Esophagus (tissue), 2 donors: ENCODE results near the gene NEURL4. TPM values are rescaled to one million over a fixed set of nuclear protein-coding genes. Genes with fewer than 3 reads are reported as not detected.

Experiments used
- H3K27ac ChIP-seq, 2 donors: one replicate each; pipeline ENCODE4 v1.5.1; 2013; ENCODE audit warnings: low read depth in 2 of 2, mild to moderate bottlenecking in 2 of 2, inconsistent platforms in 1 of 2, low read length in 1 of 2, moderate library complexity in 1 of 2
- H3K27me3 ChIP-seq, 2 donors: one replicate each; pipeline ENCODE4 v1.6.1; 2013; ENCODE audit warnings: low read length in 2 of 2, control low read depth in 1 of 2, mild to moderate bottlenecking in 1 of 2; ENCODE audit not compliant: insufficient read depth in 2 of 2, control insufficient read depth in 1 of 2
- H3K36me3 ChIP-seq, 2 donors: one replicate each; pipeline ENCODE4 v1.6.1; 2013; ENCODE audit warnings: low read length in 1 of 2; ENCODE audit not compliant: control insufficient read depth in 2 of 2, insufficient read depth in 2 of 2
- H3K4me1 ChIP-seq, 2 donors: one replicate each; pipeline ENCODE4 v1.6.1; 2013; ENCODE audit warnings: low read length in 1 of 2; ENCODE audit not compliant: control insufficient read depth in 2 of 2, insufficient read depth in 2 of 2
- H3K4me3 ChIP-seq, 2 donors: one replicate each; pipeline ENCODE4 v1.5.1; 2013; ENCODE audit warnings: low read length in 2 of 2, mild to moderate bottlenecking in 2 of 2, low read depth in 1 of 2, moderate library complexity in 1 of 2
- H3K9me3 ChIP-seq, 2 donors: one replicate each; pipeline ENCODE4 v1.6.1; 2013; ENCODE audit warnings: mild to moderate bottlenecking in 2 of 2, low read depth in 1 of 2, low read length in 1 of 2, moderate library complexity in 1 of 2; ENCODE audit not compliant: control insufficient read depth in 2 of 2, insufficient read depth in 1 of 2
- WGBS, 2 donors: extraction: QIAGEN DNeasy Blood & Tissue Kit; methylation state at CpG; one replicate each; pipeline ENCODE4 v1.1.7; 2013; 5-methylcytosine and 5-hydroxymethylcytosine counted together
- polyA plus RNA-seq, 2 donors: library from polyadenylated mRNA; stranded (reverse); fragments of 200-250 nt; gene quantifications; one replicate each; pipeline ENCODE4 v1.2.3, GENCODE V29; 2013
- donor health status: healthy with polysubstance abuse.
- donor health status: Bipolar disorder and iron deficiency.

NEURL4 gene
- polyA plus RNA-seq, 2 donors = 15.7 to 32.1 TPM

DNA sequence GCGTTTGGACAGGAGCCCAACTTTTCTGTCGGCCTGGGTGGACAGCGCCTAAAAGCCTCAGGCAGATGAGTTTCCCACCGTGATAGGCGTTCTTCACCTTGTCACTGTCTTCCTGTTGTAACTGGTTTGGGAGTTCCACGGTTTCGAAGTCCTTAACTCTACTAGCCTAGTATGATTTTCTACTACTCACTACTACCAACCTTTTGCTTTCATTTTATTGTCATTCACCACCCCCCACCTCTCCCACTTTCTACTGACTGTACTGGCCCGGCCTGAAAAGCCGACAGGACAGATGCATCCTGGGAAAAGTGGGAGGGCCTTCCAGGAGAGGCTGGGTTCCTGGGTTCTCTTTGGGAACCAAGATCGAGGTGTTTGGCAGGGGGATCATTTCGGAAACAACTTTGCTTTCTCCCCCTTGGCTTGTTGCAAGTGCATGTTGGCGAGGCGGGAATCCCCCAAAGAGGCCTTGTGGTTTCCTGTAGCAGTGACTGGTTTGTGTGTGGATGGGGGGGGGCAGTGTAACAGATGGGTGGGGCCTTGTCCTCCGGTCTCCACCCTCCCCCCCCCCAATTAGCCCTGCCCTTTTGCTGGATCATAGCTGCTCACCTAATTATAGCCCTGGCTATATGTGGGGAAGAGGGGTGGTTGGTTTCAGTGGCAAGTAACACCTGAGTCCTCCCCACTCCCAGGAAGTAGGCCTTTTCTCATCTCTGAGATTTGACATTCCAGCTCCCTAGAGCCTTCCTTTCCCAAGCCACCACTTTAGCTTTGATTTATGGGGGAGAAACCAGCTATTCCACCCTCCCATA is 20.3 kb downstream of the NEURL4 start:
- peak overlapping the region; percentile 91 to 94 for H3K4me3 ChIP-seq
- 0% methylated on average over 14 of the region's 14 CpGs for WGBS, 2 donors
- H3K36me3 ChIP-seq = peaks cover 19 to 26% of the 10 kb centered on the region in 2 donors
- H3K4me1 ChIP-seq = peaks cover 2 to 9% of the 10 kb centered on the region in 2 donors
- no peaks in the 10 kb centered on the region for H3K9me3 ChIP-seq
- H3K27me3 ChIP-seq = no peaks in the 10 kb centered on the region
- H3K27ac ChIP-seq = peak overlapping the region; percentile 100

DNA sequence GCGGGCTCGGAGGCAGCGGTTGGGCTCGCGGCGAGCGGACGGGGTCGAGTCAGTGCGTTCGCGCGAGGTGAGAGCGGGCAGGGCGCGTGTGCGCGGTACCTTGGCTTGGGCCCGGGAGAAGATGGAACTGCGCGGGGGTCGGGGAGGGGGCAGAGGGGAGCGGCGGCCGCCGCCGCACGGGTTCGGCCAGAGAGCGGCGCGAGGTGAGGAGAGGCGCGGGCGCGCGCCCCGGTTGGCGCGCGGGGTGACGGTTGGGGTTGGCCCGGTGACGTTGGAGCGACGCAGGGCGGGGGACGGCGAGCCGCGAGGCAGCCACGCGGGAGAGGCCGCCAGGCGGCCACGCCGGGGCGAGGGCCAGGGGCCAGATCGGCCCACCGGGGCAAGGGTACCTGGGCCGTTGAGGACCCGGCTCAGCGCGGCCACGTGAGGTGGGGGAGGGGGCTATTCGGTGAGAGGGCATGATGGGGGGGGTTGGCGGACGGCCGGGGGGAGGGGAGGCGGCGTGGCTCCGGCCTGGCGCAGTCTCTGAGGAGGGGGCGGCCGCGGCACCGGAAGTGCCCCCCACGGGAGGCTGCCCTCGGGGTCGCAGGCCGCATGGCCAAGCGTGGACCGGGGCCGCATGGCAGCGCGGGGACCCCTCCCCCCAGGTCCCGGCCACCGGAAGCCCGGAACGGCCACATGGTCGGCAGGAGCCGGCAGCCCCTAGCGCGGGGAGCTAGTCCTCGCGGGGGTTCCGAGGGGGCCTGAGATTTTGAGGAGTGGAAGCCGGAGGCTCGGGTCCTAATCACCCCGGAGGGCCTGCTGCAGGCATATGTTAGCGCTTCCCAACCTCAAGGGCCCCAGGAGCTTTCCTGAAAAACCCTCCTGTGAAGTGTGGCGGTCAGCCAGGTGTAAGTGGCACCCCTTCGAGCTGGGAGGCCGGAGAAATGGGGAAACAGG is 21.2 kb downstream of the NEURL4 start:
- Histone ChIP-seq H3K27ac (peak overlapping the region; percentile 100), H3K9me3 (no peaks in the 10 kb centered on the region), H3K4me1 (peaks cover 2 to 9% of the 10 kb centered on the region in 2 donors), H3K27me3 (no peaks in the 10 kb centered on the region), H3K4me3 (peak overlapping the region; percentile 91 to 94), H3K36me3 (peaks cover 14 to 23% of the 10 kb centered on the region in 2 donors)
- 1% methylated on average over 67 to 104 of the region's 104 CpGs for WGBS, 2 donors

DNA sequence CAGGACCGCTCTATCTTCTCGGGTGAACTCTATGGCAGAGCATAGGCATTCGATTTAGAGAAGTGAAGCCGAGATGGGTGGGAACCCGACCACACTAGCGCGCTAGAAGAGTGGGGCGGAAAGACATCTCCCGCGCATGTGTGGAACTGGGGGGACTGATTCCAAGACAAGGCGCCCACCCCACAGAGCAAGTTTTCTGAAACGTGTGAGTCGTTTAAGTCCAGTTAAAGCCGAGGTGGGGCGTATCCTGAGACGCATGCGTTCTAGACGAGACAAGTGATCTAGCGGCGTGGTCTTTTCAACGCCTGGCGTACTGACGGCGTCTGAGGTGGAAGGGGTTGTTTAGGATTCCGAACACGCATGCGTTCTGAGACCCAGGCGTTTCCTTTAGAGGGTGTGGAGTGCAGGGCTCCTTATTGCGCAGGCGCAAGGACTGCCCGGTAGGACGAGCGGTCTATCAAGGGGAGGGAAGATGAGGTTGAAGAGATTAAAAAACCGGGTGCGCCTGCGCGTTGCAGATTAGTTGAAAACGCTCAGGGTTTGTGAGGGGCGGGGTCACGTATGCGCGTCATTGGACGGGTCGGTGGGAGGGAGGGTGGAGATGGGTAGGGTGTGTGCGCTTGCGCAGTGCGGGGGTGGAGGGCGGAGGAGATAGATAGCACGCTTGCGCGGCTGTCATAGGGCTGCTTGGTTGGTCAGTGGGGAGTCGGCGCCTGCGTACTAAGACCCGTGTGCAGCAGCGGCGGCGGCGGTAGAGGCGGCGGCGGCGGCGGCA is 22.0 kb downstream of the NEURL4 start, which contains the start of gene EIF5A:
TSS of gene EIF5A (plus strand) at position 718 of the 775 bp plus-strand sequence. CDS start 2,008 bp downstream, outside the sequence.
- Histone ChIP-seq H3K9me3 (no peaks in the 10 kb centered on the region), H3K27me3 (no peaks in the 10 kb centered on the region), H3K4me1 (peaks cover 2 to 9% of the 10 kb centered on the region in 2 donors), H3K36me3 (peaks cover 7 to 15% of the 10 kb centered on the region in 2 donors), H3K27ac (peak within 1 kb of the TSS; percentile 100), H3K4me3 (peak within 1 kb of the TSS; percentile 91 to 94)
- WGBS, 2 donors = 0 to 1% methylated on average over 64 of the region's 64 CpGs

DNA sequence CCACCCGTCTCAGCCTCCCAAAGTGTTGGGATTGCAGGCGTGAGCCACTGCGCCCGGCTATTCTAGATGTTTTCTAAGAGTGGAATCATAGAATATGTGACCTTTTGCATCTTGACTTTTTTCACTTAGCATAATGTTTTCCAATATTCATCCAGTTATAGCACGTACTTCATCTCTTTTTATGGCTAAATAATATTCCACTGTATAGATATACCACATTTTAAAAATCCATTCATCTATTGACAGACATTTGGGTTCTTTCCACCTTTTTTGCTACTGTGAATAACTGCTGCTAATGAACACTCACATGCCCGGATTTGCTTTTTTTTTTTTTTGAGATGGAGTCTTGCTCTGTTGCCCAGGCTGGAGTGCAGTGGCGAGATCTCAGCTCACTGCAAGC is 25.0 kb downstream of the NEURL4 start:
- no peak overlapping the region for H3K4me3 ChIP-seq
- WGBS, 2 donors = 95 to 98% methylated on average over 7 of the region's 7 CpGs
- H3K27ac ChIP-seq = no peak overlapping the region
- H3K4me1 ChIP-seq = no peaks in the 10 kb centered on the region
- H3K36me3 ChIP-seq = no peaks in the 10 kb centered on the region
- H3K27me3 ChIP-seq = no peaks in the 10 kb centered on the region
- H3K9me3 ChIP-seq = no peaks in the 10 kb centered on the region

DNA sequence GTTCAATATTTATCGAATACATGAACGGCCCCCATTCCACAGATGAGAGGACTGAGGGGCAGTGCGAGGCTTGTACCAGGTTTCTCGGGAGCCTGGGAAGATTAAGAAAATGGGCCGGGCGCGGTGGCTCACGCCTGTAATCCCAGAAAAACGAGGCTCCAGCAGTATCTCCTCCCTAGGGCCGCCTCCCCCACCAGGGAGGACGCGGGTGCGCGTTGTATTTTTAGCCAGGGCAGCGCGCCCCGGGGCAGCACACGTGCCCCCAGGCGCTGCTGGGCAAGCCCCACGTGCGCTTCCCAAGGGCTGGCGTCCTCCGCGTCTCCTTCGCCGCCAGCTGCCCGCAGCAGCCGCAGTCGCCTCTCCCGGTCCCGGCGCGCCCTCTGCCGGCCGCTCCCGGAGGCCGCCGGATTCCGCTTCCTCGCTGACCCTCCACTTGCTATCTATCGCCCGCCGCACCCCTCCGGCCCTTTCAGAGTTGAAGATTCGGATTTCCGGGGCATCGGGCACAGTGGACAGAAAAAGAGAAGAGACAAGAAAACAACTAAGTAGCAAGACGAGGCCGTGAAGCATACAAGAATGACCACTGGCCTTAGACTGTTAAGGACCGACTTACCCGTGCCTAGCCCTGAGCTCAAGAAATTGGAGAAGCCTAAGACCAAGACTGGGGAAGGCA is 32.8 kb downstream of the NEURL4 start:
- WGBS, 2 donors = 3 to 4% methylated on average over 51 of the region's 51 CpGs
- Histone ChIP-seq H3K27ac (peak overlapping the region; percentile 25 to 62), H3K4me1 (peaks cover 16 to 17% of the 10 kb centered on the region in 2 donors), H3K27me3 (no peaks in the 10 kb centered on the region), H3K4me3 (no peak overlapping the region), H3K9me3 (no peaks in the 10 kb centered on the region), H3K36me3 (no peaks in the 10 kb centered on the region)

DNA sequence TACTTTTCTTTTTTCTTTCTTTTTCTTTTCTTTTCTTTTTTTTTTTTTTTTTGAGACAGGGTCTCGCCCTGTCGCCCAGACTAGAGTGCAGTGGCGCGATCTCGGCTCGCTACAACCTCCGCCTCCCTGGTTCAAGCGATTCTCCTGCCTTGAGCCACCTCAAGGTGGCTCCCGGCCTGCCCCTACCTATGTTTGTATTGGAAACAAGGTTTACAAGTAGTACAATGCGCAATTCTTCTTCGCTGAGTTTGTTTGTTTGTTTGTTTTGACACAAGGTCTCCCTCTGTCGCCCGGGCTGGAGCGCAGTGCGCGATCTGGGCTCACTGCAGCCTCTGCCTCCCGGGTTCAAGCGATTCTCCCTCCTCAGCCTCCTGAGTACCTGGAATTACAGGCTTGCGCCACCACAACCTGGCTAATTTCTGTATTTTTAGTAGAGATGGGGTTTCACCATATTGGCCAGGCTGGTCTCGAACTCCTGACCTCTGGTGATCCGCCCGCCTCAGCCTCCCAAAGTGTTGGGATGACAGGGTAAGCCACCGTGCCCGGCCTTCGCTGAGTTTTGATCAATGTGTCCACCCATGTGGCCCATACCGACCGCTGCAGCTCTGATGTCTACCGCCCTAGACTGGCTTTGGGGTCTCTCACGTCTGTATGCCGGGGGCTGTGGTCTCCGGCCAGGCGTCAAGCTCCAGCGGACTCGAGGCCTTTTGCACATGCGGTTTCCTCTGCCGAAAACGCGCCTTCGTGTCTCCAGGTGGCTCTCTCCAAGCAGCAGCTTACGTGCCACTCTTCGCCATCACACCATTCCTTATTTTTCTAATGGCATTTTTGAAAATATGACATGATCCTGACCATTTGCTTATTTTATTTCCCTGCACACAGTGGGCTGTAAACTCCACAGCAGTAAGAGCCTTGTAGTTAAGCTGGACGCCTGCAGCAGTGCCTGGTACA is 33.6 kb downstream of the NEURL4 start:
- Histone ChIP-seq H3K36me3 (no peaks in the 10 kb centered on the region), H3K4me3 (peak overlapping the region; percentile 26 to 36), H3K9me3 (no peaks in the 10 kb centered on the region), H3K4me1 (peaks cover 16 to 17% of the 10 kb centered on the region in 2 donors), H3K27me3 (no peaks in the 10 kb centered on the region), H3K27ac (peak overlapping the region; percentile 25 to 62)
- WGBS, 2 donors = 58 to 60% methylated on average over 40 to 42 of the region's 42 CpGs

DNA sequence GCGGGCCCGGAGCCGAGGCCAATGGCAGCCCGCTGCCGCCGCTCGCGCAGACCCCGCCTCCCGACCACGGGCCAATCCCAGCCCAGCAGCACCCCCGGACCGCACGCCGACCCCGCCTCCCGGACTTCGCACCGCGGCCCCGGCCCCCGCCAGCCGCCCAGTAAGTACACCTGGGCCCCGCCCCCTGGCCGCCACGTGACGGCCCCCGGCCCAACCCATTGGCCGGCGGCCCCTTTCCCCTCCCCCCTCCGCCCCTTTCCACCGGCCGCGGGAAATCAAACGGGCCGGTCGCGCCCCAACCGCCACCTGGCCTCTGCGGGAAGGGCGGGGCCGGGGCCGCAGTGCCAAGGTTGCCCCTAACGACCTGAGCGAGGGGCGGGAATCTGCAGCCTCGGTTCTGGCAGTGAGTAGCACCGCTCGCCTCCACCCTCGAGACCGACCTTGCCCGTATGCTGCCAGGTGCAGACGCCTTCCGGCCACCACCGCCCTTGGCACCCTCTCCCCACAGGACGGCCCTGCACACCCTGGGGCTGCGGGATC is 34.5 kb downstream of the NEURL4 start, which contains the start of gene YBX2:
TSS of gene YBX2 (minus strand) at position 26 of the 540 bp plus-strand sequence. CDS start 139 bp downstream, outside the sequence.
- WGBS, 2 donors = 2 to 3% methylated on average over 34 to 57 of the region's 57 CpGs
- peak within 1 kb of the TSS; percentile 26 to 36 for H3K4me3 ChIP-seq

More for the DNA sequence above, 34.5 kb downstream of the NEURL4 start, which contains the start of gene YBX2:
- Histone ChIP-seq H3K27me3 (no peaks in the 10 kb centered on the region), H3K27ac (peak within 1 kb of the TSS; percentile 53 to 86), H3K9me3 (no peaks in the 10 kb centered on the region), H3K4me1 (peaks cover 16 to 17% of the 10 kb centered on the region in 2 donors), H3K36me3 (no peaks in the 10 kb centered on the region)
